Fibroblast of mammary gland (primary cell): ENCODE measurements around the gene GCC1.

Experiments used
- DNase-seq: peaks from one replicate; pipeline ENCODE4 v3.0.0-alpha.2; 2010; ENCODE audit warnings: low read depth
- H3K4me3 ChIP-seq: 2 replicates; pipeline ENCODE4 v1.5.1; 2011; ENCODE audit warnings: low read depth, mild to moderate bottlenecking, low read length, moderate library complexity; ENCODE audit not compliant: control insufficient read depth
- CTCF ChIP-seq: conservative IDR thresholded peaks from 2 replicates; pipeline ENCODE4 v1.5.1; 2011; ENCODE audit warnings: low read depth, low read length, inconsistent platforms; ENCODE audit not compliant: control insufficient read depth, insufficient read depth

Gene GCC1

GRCh38 chr7:127535546-127536393 lies 49.6 kb downstream of the GCC1 start:
- DNase-seq = no peak
- TF ChIP-seq CTCF = no peak
- no peak overlapping the region for H3K4me3 ChIP-seq

- DNase-seq = peak; percentile 18
- TF ChIP-seq CTCF = no peak
- H3K4me3 ChIP-seq = no peak overlapping the region
These were observed 50.8 kb downstream of the GCC1 start for GRCh38 chr7:127534636-127535035.

GRCh38 chr7:127532736-127533135 lies 52.7 kb downstream of the GCC1 start:
- no peak for DNase-seq
- TF ChIP-seq CTCF = no peak
- no peak overlapping the region for H3K4me3 ChIP-seq

- no peak overlapping the region for H3K4me3 ChIP-seq
- no peak for DNase-seq
- TF ChIP-seq CTCF = no peak
These were observed 53.2 kb downstream of the GCC1 start for GRCh38 chr7:127532151-127532550.
